ENCODE measurements around the gene ST6GALNAC3. TPM values are rescaled to one million over a fixed set of nuclear protein-coding genes. Genes with fewer than 3 reads are reported as not detected.

The ST6GALNAC3 gene
- total RNA-seq, 1 experiment from 2014 or later = 0.03 TPM

GRCh38 chr1:76677416-76678405, 603.2 kb downstream of the ST6GALNAC3 start:
- no peak overlapping the region for H3K4me3 ChIP-seq (ENCODE audit: low read depth in 2 of 2, low read length in 2 of 2)
- DNase-seq (ENCODE audit: low read depth, low spot score) (no peak), ATAC-seq (no peak)
- intact Hi-C loops (cut with micrococcal nuclease; ENCODE audit: unreplicated experiment) (no loop called here), in situ Hi-C loops (cut with HindIII; ENCODE audit: low pct_unique_long_range_greater_than_20kb, low sequenced_read_pairs) (no loop called here)
- CTCF ChIA-PET = no interaction called here
- TF ChIP-seq SIN3A (IDR thresholded peaks at IDR 0.05; ENCODE audit: borderline replicate concordance, insufficient read depth, low read depth, low read length) (no peak), TCF7L2 (IDR thresholded peaks at IDR 0.05; ENCODE audit: low read depth, low read length) (no peak), POLR2AphosphoS5 (IDR thresholded peaks at IDR 0.05; ENCODE audit: low read depth, low read length) (no peak), CTCF (IDR thresholded peaks at IDR 0.05) (no peak)
- TF ChIP-seq, protein P1, sequence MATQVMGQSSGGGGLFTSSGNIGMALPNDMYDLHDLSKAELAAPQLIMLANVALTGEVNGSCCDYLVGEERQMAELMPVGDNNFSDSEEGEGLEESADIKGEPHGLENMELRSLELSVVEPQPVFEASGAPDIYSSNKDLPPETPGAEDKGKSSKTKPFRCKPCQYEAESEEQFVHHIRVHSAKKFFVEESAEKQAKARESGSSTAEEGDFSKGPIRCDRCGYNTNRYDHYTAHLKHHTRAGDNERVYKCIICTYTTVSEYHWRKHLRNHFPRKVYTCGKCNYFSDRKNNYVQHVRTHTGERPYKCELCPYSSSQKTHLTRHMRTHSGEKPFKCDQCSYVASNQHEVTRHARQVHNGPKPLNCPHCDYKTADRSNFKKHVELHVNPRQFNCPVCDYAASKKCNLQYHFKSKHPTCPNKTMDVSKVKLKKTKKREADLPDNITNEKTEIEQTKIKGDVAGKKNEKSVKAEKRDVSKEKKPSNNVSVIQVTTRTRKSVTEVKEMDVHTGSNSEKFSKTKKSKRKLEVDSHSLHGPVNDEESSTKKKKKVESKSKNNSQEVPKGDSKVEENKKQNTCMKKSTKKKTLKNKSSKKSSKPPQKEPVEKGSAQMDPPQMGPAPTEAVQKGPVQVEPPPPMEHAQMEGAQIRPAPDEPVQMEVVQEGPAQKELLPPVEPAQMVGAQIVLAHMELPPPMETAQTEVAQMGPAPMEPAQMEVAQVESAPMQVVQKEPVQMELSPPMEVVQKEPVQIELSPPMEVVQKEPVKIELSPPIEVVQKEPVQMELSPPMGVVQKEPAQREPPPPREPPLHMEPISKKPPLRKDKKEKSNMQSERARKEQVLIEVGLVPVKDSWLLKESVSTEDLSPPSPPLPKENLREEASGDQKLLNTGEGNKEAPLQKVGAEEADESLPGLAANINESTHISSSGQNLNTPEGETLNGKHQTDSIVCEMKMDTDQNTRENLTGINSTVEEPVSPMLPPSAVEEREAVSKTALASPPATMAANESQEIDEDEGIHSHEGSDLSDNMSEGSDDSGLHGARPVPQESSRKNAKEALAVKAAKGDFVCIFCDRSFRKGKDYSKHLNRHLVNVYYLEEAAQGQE (IDR thresholded peaks at IDR 0.05; ENCODE audit: insufficient read depth in 1 of 2, low read depth in 2 of 2, low read length in 1 of 2) = no peak
- H3K27ac ChIP-seq (ENCODE audit: low read length) = no peak overlapping the region
- POLR2A ChIA-PET = no interaction called here
- H3K27me3 ChIP-seq (ENCODE audit: control insufficient read depth, insufficient read depth, low read length) = no peaks in the 10 kb centered on the region
- no peaks in the 10 kb centered on the region for H3K9me3 ChIP-seq (ENCODE audit: control insufficient read depth, insufficient read depth, low read depth, low read length)
- no TSS peak for BruUV-seq (replicated peaks)
- H3K36me3 ChIP-seq (ENCODE audit: control insufficient read depth, insufficient read depth, low read length) = no peaks in the 10 kb centered on the region
- no peaks in the 10 kb centered on the region for H3K4me1 ChIP-seq (ENCODE audit: control insufficient read depth, insufficient read depth, low read length)

- no peaks in the 10 kb centered on the region for H3K27me3 ChIP-seq (ENCODE audit: control insufficient read depth, insufficient read depth, low read length)
- H3K27ac ChIP-seq (ENCODE audit: low read length) = no peak overlapping the region
- CTCF ChIA-PET = no interaction called here
- no peak for DNase-seq (ENCODE audit: low read depth, low spot score)
- POLR2A ChIA-PET = no interaction called here
- TF ChIP-seq CTCF (IDR thresholded peaks at IDR 0.05) = no peak
- TF ChIP-seq TCF7L2 (IDR thresholded peaks at IDR 0.05; ENCODE audit: low read depth, low read length) = no peak
- TF ChIP-seq, protein P1 (IDR thresholded peaks at IDR 0.05; ENCODE audit: insufficient read depth in 1 of 2, low read depth in 2 of 2, low read length in 1 of 2) = no peak
- TF ChIP-seq POLR2AphosphoS5 (IDR thresholded peaks at IDR 0.05; ENCODE audit: low read depth, low read length) = no peak
- TF ChIP-seq SIN3A (IDR thresholded peaks at IDR 0.05; ENCODE audit: borderline replicate concordance, insufficient read depth, low read depth, low read length) = no peak
- no peaks in the 10 kb centered on the region for H3K36me3 ChIP-seq (ENCODE audit: control insufficient read depth, insufficient read depth, low read length)
- no peaks in the 10 kb centered on the region for H3K4me1 ChIP-seq (ENCODE audit: control insufficient read depth, insufficient read depth, low read length)
- ATAC-seq = no peak
- intact Hi-C loops (cut with micrococcal nuclease; ENCODE audit: unreplicated experiment) = no loop called here
- no TSS peak for BruUV-seq (replicated peaks)
- in situ Hi-C loops (cut with HindIII; ENCODE audit: low pct_unique_long_range_greater_than_20kb, low sequenced_read_pairs) = no loop called here
- no peak overlapping the region for H3K4me3 ChIP-seq (ENCODE audit: low read depth in 2 of 2, low read length in 2 of 2)
- no peaks in the 10 kb centered on the region for H3K9me3 ChIP-seq (ENCODE audit: control insufficient read depth, insufficient read depth, low read depth, low read length)
Observed at GRCh38 chr1:76679534-76680152, 605.1 kb downstream of the ST6GALNAC3 start.
